ENCODE results near the gene SERPINA9. TPM values are rescaled to one million over a fixed set of nuclear protein-coding genes. Genes with fewer than 3 reads are reported as not detected.
"Not testable (repeated sequence)": the region's sequence is repeated elsewhere in the genome, so short reads cannot be mapped to it uniquely, and the experiment has no call there.

Gene SERPINA9
- total RNA-seq, 1 donor from 2014 or later = not detected

GRCh38 chr14:94421316-94421715, 54.7 kb downstream of the SERPINA9 start:
- H3K27me3 Mint-ChIP-seq (ENCODE audit: unreplicated experiment) = peaks cover 42% of the 10 kb centered on the region
- H3K36me3 Mint-ChIP-seq (ENCODE audit: unreplicated experiment) = no peaks in the 10 kb centered on the region
- no peak for TF ChIP-seq CTCF (IDR thresholded peaks at IDR 0.05)
- H3K27ac Mint-ChIP-seq (ENCODE audit: unreplicated experiment) = no peak overlapping the region
- no peaks in the 10 kb centered on the region for H3K9me3 Mint-ChIP-seq (ENCODE audit: unreplicated experiment)
- no peak for DNase-seq (ENCODE audit: extremely low spot score, unreplicated experiment)
- no peaks in the 10 kb centered on the region for H3K4me1 Mint-ChIP-seq (ENCODE audit: unreplicated experiment)
- no peak overlapping the region for H3K4me3 Mint-ChIP-seq (ENCODE audit: unreplicated experiment)

- H3K4me1 Mint-ChIP-seq (ENCODE audit: unreplicated experiment); H3K4me3 Mint-ChIP-seq (ENCODE audit: unreplicated experiment); H3K9me3 Mint-ChIP-seq (ENCODE audit: unreplicated experiment); H3K27ac Mint-ChIP-seq (ENCODE audit: unreplicated experiment); H3K36me3 Mint-ChIP-seq (ENCODE audit: unreplicated experiment); DNase-seq (ENCODE audit: extremely low spot score, unreplicated experiment): not testable (repeated sequence)
- peaks cover 35% of the 10 kb centered on the region for H3K27me3 Mint-ChIP-seq (ENCODE audit: unreplicated experiment)
Observed at GRCh38 chr14:94417497-94418205, 58.3 kb downstream of the SERPINA9 start.

Other genes starting within 250 kb of the SERPINA9 start
- not detected in 2 replicates for gene SERPINA10, start 182.9 kb downstream of the SERPINA9 start, total RNA-seq
- gene SERPINA6, start 152.9 kb downstream of the SERPINA9 start, total RNA-seq = not detected in 2 replicates
- gene SERPINA2, start 109.5 kb downstream of the SERPINA9 start, total RNA-seq = not detected in 2 replicates
- not detected in 2 replicates for gene SERPINA1, start 87.6 kb downstream of the SERPINA9 start, total RNA-seq
- not detected in 2 replicates for gene SERPINA11, start 23.4 kb downstream of the SERPINA9 start, total RNA-seq
- gene SERPINA12, start 33.3 kb upstream of the SERPINA9 start, total RNA-seq = not detected in 2 replicates
- not detected in 2 replicates for gene SERPINA4, start 85.2 kb upstream of the SERPINA9 start, total RNA-seq
- gene SERPINA5, start 105.2 kb upstream of the SERPINA9 start, total RNA-seq = 0.16 TPM in 1 of 2 replicates, not detected in the other
- gene SERPINA3, start 136.2 kb upstream of the SERPINA9 start, total RNA-seq = 1.2 and 1.6 TPM in 2 replicates